Measurements from ENCODE around the gene MIB1.
"Not testable (repeated sequence)": the region's sequence is repeated elsewhere in the genome, so short reads cannot be mapped to it uniquely, and the experiment has no call there.

The MIB1 gene

DNA sequence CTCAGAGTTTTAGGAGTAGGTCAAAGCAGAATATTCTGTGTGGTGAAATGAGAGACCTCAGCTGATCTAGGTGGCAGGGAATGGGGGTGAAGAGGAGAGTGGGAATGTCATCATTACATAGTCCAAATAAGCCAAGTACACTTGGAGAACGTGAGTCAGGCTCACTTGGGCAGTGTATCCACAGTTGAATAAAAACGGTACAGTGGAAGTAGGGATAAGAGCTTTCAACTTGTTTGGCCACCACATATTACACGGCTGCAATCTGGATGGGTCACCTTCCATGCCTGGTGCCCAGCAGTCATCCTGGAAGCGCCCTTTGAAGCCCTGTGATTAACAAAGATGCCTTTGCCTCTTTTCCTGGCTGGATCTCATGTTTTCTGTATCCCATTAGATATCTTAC lies 28.6 kb downstream of the MIB1 start:
- no peaks in the 10 kb centered on the region for H3K9me3 ChIP-seq (ENCODE audit: control insufficient read depth in 2 of 2, low read length in 2 of 2)
- peaks cover 10 to 25% of the 10 kb centered on the region in 2 donors for H3K36me3 ChIP-seq (ENCODE audit: control insufficient read depth in 2 of 2, insufficient read depth in 2 of 2, low read length in 2 of 2)
- no peaks in the 10 kb centered on the region for H3K27me3 ChIP-seq (ENCODE audit: control insufficient read depth in 1 of 2, insufficient read depth in 2 of 2, low read length in 2 of 2)
- no peak overlapping the region for H3K27ac ChIP-seq (ENCODE audit: low read length)
- H3K4me3 ChIP-seq (ENCODE audit: low read length in 2 of 2), result no peak overlapping the region
- H3K9ac ChIP-seq (ENCODE audit: low read length in 2 of 2), result no peak overlapping the region
- no peaks in the 10 kb centered on the region for H3K4me1 ChIP-seq (ENCODE audit: control insufficient read depth, insufficient read depth, low read length)

DNA sequence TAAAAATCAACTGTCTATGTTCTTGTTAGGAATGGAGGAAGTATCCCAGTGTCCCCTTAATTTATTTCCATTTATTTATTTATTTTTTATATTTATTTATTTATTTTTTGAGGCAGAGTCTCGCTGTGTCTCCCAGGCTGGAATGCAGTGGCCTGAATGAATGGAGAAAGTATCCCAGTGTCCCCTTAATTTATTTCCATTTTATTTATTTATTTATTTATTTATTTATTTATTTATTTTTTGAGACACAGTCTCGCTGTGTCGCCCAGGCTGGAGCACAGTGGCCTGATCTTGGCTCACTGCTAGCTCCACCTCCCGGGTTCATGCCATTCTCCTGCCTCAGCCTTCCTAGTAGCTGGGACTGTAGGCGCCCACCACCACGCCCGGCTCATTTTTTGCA lies 34.1 kb downstream of the MIB1 start:
- Histone ChIP-seq H3K36me3 (ENCODE audit: control insufficient read depth in 2 of 2, insufficient read depth in 2 of 2, low read length in 2 of 2) (peaks cover 6 to 7% of the 10 kb centered on the region in 2 donors), H3K27ac (ENCODE audit: low read length) (no peak overlapping the region), H3K27me3 (ENCODE audit: control insufficient read depth in 1 of 2, insufficient read depth in 2 of 2, low read length in 2 of 2) (no peaks in the 10 kb centered on the region), H3K4me1 (ENCODE audit: control insufficient read depth, insufficient read depth, low read length) (no peaks in the 10 kb centered on the region), H3K9me3 (ENCODE audit: control insufficient read depth in 2 of 2, low read length in 2 of 2) (no peaks in the 10 kb centered on the region), H3K4me3 (ENCODE audit: low read length in 2 of 2) (no peak overlapping the region), H3K9ac (ENCODE audit: low read length in 2 of 2) (no peak overlapping the region)

DNA sequence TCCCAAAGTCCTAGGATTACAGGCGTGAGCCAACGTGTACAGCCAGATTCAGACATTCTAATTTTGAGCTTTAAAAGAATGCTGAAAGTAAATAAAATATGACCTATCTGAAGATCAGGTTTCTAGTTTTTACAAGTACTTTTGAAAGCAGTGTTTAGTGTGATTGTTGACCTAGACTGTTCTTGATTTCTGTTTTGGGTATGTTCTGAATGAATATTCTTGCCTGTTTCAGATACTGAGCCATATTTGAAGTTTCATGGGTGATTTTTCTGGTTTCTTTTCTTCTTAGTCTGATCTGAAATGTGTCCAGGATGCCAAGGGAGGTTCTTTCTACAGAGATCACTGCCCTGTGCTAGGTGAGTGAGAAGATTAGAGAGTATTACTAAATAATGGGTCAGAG lies 37.2 kb downstream of the MIB1 start:
- Histone ChIP-seq H3K27ac (ENCODE audit: low read length) (no peak overlapping the region), H3K36me3 (ENCODE audit: control insufficient read depth in 2 of 2, insufficient read depth in 2 of 2, low read length in 2 of 2) (peaks cover 6 to 12% of the 10 kb centered on the region in 2 donors), H3K9me3 (ENCODE audit: control insufficient read depth in 2 of 2, low read length in 2 of 2) (no peaks in the 10 kb centered on the region)

DNA sequence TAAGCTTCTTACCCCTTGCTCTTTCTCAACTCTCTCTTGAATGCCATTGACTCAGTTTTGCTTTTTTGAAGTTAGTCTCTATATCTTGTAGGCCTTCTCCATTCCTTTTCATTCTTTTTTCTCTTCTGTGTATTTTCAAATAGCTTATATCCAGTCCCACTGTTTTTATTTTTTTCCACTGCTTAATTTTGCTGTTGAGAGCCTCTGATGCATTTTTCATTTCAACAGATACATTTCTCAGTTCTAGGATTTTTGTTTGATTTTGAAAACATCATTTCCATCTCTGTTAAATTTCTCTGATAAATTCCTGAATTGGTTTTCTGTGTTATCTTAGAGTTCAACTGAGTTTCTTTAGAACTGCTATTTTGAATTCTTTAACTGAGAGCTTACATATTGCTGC lies 45.9 kb downstream of the MIB1 start:
- Histone ChIP-seq H3K4me1 (ENCODE audit: control insufficient read depth, insufficient read depth, low read length) (no peaks in the 10 kb centered on the region), H3K4me3 (ENCODE audit: low read length in 2 of 2) (no peak overlapping the region), H3K9ac (ENCODE audit: low read length in 2 of 2) (no peak overlapping the region), H3K27ac (ENCODE audit: low read length) (no peak overlapping the region), H3K27me3 (ENCODE audit: control insufficient read depth in 1 of 2, insufficient read depth in 2 of 2, low read length in 2 of 2) (no peaks in the 10 kb centered on the region), H3K36me3 (ENCODE audit: control insufficient read depth in 2 of 2, insufficient read depth in 2 of 2, low read length in 2 of 2) (peaks cover 10 to 20% of the 10 kb centered on the region in 2 donors), H3K9me3 (ENCODE audit: control insufficient read depth in 2 of 2, low read length in 2 of 2) (no peaks in the 10 kb centered on the region)

More for the DNA sequence above, 37.2 kb downstream of the MIB1 start:
- H3K27me3 ChIP-seq (ENCODE audit: control insufficient read depth in 1 of 2, insufficient read depth in 2 of 2, low read length in 2 of 2), result no peaks in the 10 kb centered on the region
- no peak overlapping the region for H3K4me3 ChIP-seq (ENCODE audit: low read length in 2 of 2)
- no peak overlapping the region for H3K9ac ChIP-seq (ENCODE audit: low read length in 2 of 2)
- H3K4me1 ChIP-seq (ENCODE audit: control insufficient read depth, insufficient read depth, low read length), result no peaks in the 10 kb centered on the region

DNA sequence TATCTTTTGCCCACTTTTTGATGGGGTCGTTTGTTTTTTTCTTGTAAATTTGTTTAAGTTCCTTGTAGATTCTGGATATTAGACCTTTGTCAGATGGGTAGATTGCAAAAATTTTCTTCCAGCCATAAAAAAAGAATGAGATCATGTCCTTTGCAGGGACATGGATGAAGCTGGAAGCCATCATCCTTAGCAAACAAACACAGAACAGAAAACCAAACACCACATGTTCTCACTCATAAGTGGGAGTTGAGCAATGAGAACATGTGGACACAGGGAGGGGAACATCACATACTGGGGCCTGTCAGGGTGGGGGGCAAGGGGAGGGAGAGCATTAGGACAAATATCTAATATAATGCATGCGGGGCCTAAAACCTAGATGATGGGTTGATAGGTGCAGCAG lies 55.5 kb downstream of the MIB1 start:
- H3K9me3 ChIP-seq (ENCODE audit: control insufficient read depth in 2 of 2, low read length in 2 of 2); H3K9ac ChIP-seq (ENCODE audit: low read length in 2 of 2); H3K36me3 ChIP-seq (ENCODE audit: control insufficient read depth in 2 of 2, insufficient read depth in 2 of 2, low read length in 2 of 2); H3K4me1 ChIP-seq (ENCODE audit: control insufficient read depth, insufficient read depth, low read length); H3K27ac ChIP-seq (ENCODE audit: low read length); H3K27me3 ChIP-seq (ENCODE audit: control insufficient read depth in 1 of 2, insufficient read depth in 2 of 2, low read length in 2 of 2); H3K4me3 ChIP-seq (ENCODE audit: low read length in 2 of 2): not testable (repeated sequence)

DNA sequence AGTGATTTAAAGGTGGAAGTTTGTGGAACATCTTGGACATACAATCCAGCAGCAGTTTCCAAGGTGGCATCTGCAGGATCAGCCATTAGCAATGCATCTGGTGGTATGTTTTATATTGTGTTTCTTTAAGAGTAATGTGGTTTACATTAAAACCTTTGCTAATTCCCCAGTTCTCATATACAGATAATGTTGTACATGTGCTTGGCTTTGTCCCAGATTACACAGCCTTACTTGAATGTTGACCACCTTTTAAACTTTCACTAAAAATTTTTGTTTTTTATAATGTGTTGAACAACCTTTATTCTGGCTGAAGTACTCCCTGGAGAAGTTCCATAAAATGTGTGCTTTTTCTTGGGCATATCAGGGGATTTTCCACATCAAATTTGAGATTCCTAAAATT lies 57.5 kb downstream of the MIB1 start:
- no peak overlapping the region for H3K27ac ChIP-seq (ENCODE audit: low read length)
- H3K27me3 ChIP-seq (ENCODE audit: control insufficient read depth in 1 of 2, insufficient read depth in 2 of 2, low read length in 2 of 2), result no peaks in the 10 kb centered on the region
- peaks cover 0 to 2% of the 10 kb centered on the region in 2 donors for H3K36me3 ChIP-seq (ENCODE audit: control insufficient read depth in 2 of 2, insufficient read depth in 2 of 2, low read length in 2 of 2)
- H3K9me3 ChIP-seq (ENCODE audit: control insufficient read depth in 2 of 2, low read length in 2 of 2), result no peaks in the 10 kb centered on the region
- no peak overlapping the region for H3K4me3 ChIP-seq (ENCODE audit: low read length in 2 of 2)
- H3K9ac ChIP-seq (ENCODE audit: low read length in 2 of 2), result no peak overlapping the region
- no peaks in the 10 kb centered on the region for H3K4me1 ChIP-seq (ENCODE audit: control insufficient read depth, insufficient read depth, low read length)

DNA sequence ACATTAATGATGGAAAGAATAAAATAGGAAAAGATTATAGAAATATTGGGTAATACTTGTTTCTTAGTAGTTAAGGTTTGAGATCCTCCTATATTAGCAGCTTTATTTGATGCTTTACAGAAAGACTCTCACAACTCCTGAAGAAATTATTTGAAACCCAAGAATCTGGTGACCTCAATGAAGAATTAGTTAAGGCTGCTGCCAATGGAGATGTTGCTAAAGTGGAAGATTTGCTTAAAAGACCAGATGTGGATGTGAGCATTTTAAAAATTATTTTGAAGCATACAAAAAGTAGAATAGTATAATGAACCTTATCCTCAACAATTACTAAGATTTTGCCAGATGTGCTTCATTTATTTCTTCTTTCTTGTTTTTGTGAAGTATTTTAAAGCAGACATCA lies 59.1 kb downstream of the MIB1 start:
- Histone ChIP-seq H3K36me3 (ENCODE audit: control insufficient read depth in 2 of 2, insufficient read depth in 2 of 2, low read length in 2 of 2) (peaks cover 0 to 7% of the 10 kb centered on the region in 2 donors), H3K4me1 (ENCODE audit: control insufficient read depth, insufficient read depth, low read length) (no peaks in the 10 kb centered on the region), H3K9ac (ENCODE audit: low read length in 2 of 2) (no peak overlapping the region), H3K27me3 (ENCODE audit: control insufficient read depth in 1 of 2, insufficient read depth in 2 of 2, low read length in 2 of 2) (no peaks in the 10 kb centered on the region), H3K27ac (ENCODE audit: low read length) (no peak overlapping the region), H3K9me3 (ENCODE audit: control insufficient read depth in 2 of 2, low read length in 2 of 2) (no peaks in the 10 kb centered on the region), H3K4me3 (ENCODE audit: low read length in 2 of 2) (no peak overlapping the region)

DNA sequence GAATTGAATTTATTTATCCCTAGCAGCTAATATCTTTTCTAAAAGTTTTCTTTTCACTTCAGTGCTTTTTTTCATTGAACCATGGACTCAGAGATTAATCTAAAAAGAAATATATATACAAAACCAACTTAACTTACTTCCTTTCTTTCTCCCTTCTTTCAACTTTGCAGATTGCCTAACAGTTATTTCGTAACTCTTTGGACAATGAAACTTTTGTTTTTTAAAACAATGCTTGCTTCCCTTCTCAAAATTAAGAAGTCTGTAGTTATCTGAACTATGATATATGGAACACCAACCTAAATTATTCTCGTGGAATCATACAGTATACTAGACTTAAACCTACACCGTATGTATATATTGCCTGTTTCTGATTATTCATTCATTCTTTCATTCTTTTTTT lies 62.9 kb downstream of the MIB1 start:
- no peaks in the 10 kb centered on the region for H3K9me3 ChIP-seq (ENCODE audit: control insufficient read depth in 2 of 2, low read length in 2 of 2)
- no peaks in the 10 kb centered on the region for H3K27me3 ChIP-seq (ENCODE audit: control insufficient read depth in 1 of 2, insufficient read depth in 2 of 2, low read length in 2 of 2)
- no peaks in the 10 kb centered on the region for H3K4me1 ChIP-seq (ENCODE audit: control insufficient read depth, insufficient read depth, low read length)
- peaks cover 0 to 9% of the 10 kb centered on the region in 2 donors for H3K36me3 ChIP-seq (ENCODE audit: control insufficient read depth in 2 of 2, insufficient read depth in 2 of 2, low read length in 2 of 2)
- no peak overlapping the region for H3K9ac ChIP-seq (ENCODE audit: low read length in 2 of 2)
- H3K4me3 ChIP-seq (ENCODE audit: low read length in 2 of 2), result no peak overlapping the region
- H3K27ac ChIP-seq (ENCODE audit: low read length), result no peak overlapping the region

DNA sequence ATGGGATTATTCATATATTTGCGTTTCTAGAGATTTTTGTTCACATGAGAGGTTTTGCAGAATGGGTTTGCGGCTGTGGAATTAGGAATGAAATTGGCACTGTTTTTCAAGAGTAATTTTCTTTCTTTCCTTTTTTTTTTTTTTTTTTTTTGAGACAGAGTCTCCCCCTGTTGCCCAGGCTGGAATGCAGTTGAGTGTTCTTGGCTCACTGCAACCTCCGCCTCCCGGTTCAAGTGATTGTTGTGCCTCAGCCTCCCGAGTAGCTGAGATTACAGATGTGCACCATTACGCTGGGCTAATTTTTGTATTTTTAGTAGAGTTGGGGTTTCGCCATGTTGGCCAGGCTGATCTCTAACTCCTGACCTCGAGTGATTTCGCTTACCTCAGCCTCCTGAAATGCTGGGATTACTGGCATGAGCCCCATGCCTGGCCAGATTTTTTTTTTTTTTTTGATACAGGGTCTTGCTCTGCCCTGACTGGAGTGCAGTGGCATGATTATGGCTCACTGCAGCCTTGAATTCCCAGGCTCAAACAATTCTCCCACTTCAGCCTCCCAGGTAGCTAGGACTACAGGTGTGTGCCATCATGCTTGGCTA lies 65.3 kb downstream of the MIB1 start:
- H3K27ac ChIP-seq (ENCODE audit: low read length), result no peak overlapping the region
- no peak overlapping the region for H3K9ac ChIP-seq (ENCODE audit: low read length in 2 of 2)
- peaks cover 0 to 12% of the 10 kb centered on the region in 2 donors for H3K36me3 ChIP-seq (ENCODE audit: control insufficient read depth in 2 of 2, insufficient read depth in 2 of 2, low read length in 2 of 2)
- no peak overlapping the region for H3K4me3 ChIP-seq (ENCODE audit: low read length in 2 of 2)
- no peaks in the 10 kb centered on the region for H3K27me3 ChIP-seq (ENCODE audit: control insufficient read depth in 1 of 2, insufficient read depth in 2 of 2, low read length in 2 of 2)
- no peaks in the 10 kb centered on the region for H3K9me3 ChIP-seq (ENCODE audit: control insufficient read depth in 2 of 2, low read length in 2 of 2)
- H3K4me1 ChIP-seq (ENCODE audit: control insufficient read depth, insufficient read depth, low read length), result no peaks in the 10 kb centered on the region

DNA sequence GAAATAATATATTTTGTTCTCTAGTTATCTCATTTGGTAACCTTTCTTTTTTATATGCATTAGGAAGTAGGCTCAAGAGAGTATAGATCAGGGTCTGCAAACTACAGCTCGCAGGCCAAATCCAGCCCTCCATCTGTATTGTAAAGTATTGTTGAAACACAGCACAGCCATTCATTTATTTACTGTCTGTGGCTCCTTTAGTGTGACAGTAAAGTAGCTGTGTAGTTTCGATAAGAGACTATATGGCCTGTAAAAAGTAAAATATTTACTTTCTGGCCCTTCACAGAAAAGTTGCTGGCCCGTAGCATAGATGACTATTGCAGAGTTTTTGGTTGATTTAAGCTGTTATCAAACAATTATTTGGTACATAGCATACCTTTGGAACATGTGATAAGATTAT lies 67.6 kb downstream of the MIB1 start:
- Histone ChIP-seq H3K9ac (ENCODE audit: low read length in 2 of 2) (no peak overlapping the region), H3K4me1 (ENCODE audit: control insufficient read depth, insufficient read depth, low read length) (no peaks in the 10 kb centered on the region), H3K27ac (ENCODE audit: low read length) (no peak overlapping the region), H3K9me3 (ENCODE audit: control insufficient read depth in 2 of 2, low read length in 2 of 2) (no peaks in the 10 kb centered on the region), H3K36me3 (ENCODE audit: control insufficient read depth in 2 of 2, insufficient read depth in 2 of 2, low read length in 2 of 2) (peaks cover 0 to 10% of the 10 kb centered on the region in 2 donors), H3K4me3 (ENCODE audit: low read length in 2 of 2) (no peak overlapping the region), H3K27me3 (ENCODE audit: control insufficient read depth in 1 of 2, insufficient read depth in 2 of 2, low read length in 2 of 2) (no peaks in the 10 kb centered on the region)

DNA sequence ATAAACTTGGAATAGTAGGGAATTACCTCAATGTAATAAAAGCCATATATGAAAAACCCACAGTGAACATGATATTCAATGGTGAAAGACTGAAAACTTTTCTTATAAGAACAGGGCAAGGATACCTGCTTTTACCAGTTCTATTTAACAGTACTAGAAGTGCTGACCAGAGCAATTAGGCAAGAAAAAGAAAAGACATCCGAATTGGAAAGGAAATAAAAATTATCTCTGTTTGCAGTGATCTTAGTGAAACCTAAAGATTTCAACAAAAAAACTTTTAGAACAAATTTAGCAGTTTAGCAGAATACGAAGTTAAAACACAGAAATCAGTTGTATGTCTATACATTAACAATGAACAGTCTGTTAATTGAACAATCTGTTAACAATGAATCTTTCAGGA lies 69.1 kb downstream of the MIB1 start:
- H3K27me3 ChIP-seq (ENCODE audit: control insufficient read depth in 1 of 2, insufficient read depth in 2 of 2, low read length in 2 of 2), result no peaks in the 10 kb centered on the region
- H3K36me3 ChIP-seq (ENCODE audit: control insufficient read depth in 2 of 2, insufficient read depth in 2 of 2, low read length in 2 of 2), result peaks cover 0 to 5% of the 10 kb centered on the region in 2 donors
- no peaks in the 10 kb centered on the region for H3K4me1 ChIP-seq (ENCODE audit: control insufficient read depth, insufficient read depth, low read length)
- no peak overlapping the region for H3K27ac ChIP-seq (ENCODE audit: low read length)
- no peak overlapping the region for H3K4me3 ChIP-seq (ENCODE audit: low read length in 2 of 2)
- no peak overlapping the region for H3K9ac ChIP-seq (ENCODE audit: low read length in 2 of 2)
- no peaks in the 10 kb centered on the region for H3K9me3 ChIP-seq (ENCODE audit: control insufficient read depth in 2 of 2, low read length in 2 of 2)
